Spleen (tissue), 7 donors: Measurements from ENCODE around the gene ZDHHC3.

Experiments
- POLR2A ChIP-seq, 3 donors: fragments of 450-650 bp; IDR thresholded peaks; one replicate each; pipeline ENCODE4 v1.5.1; 2017; ENCODE audit warnings: antibody characterized with exemption in 3 of 3, mild to moderate bottlenecking in 1 of 3
- TF ChIP-seq, protein P1 (sequence below), 11 experiments: fragments of 200-600 bp in 7 of 11; fragments of 450-650 bp in 4 of 11; sonication (generic) in 4 of 11; IDR thresholded peaks in 8 of 11; conservative IDR thresholded peaks in 3 of 11; 1 replicate in 7 of 11; 2 replicates in 4 of 11; pipeline versions ENCODE4 v1.4.0 to v1.8.0; 2016 to 2021; ENCODE audit warnings: antibody characterized with exemption in 11 of 11, inconsistent platforms in 4 of 11, mild to moderate bottlenecking in 1 of 11
- donor health status: DM: no; HTN: no; CAD: no; lungs with moderate emphysema.
- donor health status: DM: no; HTN: no; CAD: no.
- donor health status: DM: no; HTN: no; CAD: no.

DNA sequence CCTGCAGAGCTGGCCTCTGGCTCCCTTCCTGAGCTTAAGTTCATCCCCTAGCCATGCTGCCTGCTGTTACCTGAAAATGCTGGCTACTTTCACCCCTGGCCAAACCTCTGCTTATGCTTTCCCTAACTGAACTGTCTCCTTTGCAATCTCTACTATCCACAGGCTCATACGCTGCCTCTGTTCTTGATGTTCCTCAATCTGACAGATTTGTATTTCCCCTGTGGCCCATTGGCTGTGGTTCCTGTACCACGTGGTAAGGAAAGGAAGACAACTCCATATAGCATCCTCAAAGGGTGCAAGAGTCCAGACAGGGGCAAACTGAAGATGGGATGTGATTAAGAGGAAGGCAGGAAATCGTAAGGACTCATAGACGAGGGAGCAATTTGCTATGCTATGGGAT is 68.4 kb downstream of the ZDHHC3 start:
- TF ChIP-seq, protein P1, sequence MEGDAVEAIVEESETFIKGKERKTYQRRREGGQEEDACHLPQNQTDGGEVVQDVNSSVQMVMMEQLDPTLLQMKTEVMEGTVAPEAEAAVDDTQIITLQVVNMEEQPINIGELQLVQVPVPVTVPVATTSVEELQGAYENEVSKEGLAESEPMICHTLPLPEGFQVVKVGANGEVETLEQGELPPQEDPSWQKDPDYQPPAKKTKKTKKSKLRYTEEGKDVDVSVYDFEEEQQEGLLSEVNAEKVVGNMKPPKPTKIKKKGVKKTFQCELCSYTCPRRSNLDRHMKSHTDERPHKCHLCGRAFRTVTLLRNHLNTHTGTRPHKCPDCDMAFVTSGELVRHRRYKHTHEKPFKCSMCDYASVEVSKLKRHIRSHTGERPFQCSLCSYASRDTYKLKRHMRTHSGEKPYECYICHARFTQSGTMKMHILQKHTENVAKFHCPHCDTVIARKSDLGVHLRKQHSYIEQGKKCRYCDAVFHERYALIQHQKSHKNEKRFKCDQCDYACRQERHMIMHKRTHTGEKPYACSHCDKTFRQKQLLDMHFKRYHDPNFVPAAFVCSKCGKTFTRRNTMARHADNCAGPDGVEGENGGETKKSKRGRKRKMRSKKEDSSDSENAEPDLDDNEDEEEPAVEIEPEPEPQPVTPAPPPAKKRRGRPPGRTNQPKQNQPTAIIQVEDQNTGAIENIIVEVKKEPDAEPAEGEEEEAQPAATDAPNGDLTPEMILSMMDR (IDR thresholded peaks at IDR 0.05 in 8 of 11, conservative IDR thresholded peaks at IDR 0.05 in 3 of 11) = no peak
- TF ChIP-seq POLR2A (IDR thresholded peaks at IDR 0.05) = no peak
